GM12878 (cell line): Measurements from ENCODE around the gene REPIN1.

Source experiments
- IRF4 ChIP-seq: IDR thresholded peaks from 2 replicates; pipeline ENCODE4 v1.6.1; 2011; ENCODE audit warnings: low read depth, low read length
- SMAD5 ChIP-seq: IDR thresholded peaks from 2 replicates; pipeline ENCODE4 v1.6.1; 2016; ENCODE audit warnings: antibody characterized with exemption, low read depth

DNA sequence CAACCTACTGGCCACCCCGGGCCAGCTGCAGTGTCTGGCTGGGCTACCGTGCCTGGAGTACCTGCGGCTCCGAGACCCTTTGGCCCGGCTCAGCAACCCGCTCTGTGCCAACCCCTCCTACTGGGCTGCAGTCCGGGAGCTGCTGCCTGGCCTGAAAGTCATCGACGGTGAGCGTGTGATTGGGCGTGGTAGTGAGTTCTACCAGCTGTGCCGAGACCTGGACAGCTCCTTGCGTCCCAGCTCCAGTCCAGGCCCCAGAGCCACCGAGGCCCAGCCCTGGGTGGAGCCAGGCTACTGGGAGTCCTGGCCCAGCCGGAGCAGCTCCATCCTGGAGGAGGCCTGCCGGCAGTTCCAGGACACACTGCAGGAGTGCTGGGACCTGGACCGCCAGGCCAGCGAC, 31.4 kb upstream of the REPIN1 start:
- TF ChIP-seq IRF4, result no peak
- no peak for TF ChIP-seq SMAD5
